Panc1 (cell line): Measurements from ENCODE around the gene NCAPD3. TPM values are rescaled to one million over a fixed set of nuclear protein-coding genes. Genes with fewer than 3 reads are reported as not detected.

Experiments used
- ATAC-seq: fragments of 200-7000 bp; cut with Tn5 transposase; 2 replicates; pipeline ENCODE4 v1.9.1; 2020; ENCODE audit warnings: mild to moderate bottlenecking, moderate library complexity
- BruUV-seq: library from RNA; stranded (reverse); fragments of 400-500 nt; replicated peaks from 2 replicates; lab custom pipeline; 2021; lab: Mats Ljungman, UMichigan
- CTCF ChIA-PET: fragments of 300-600 bp; sonication (Branson Sonifier 250); formaldehyde crosslinking; loops from one replicate; lab custom pipeline; 2022; ENCODE audit warnings: antibody characterized with exemption; lab: Charles Lee
- POLR2A ChIA-PET: fragments of 300-600 bp; sonication (Branson Sonifier 250); formaldehyde crosslinking; loops from one replicate; lab custom pipeline; 2022; ENCODE audit warnings: antibody characterized with exemption; lab: Charles Lee
- DNase-seq: peaks from one replicate; pipeline ENCODE4 v3.0.0-alpha.2; 2010; ENCODE audit warnings: low read depth, low spot score
- H3K27ac ChIP-seq: 2 replicates; pipeline ENCODE4 v1.5.1; 2011; ENCODE audit warnings: mild to moderate bottlenecking, low read length, inconsistent platforms
- H3K27me3 ChIP-seq: fragments of 200-500 bp; sonication (Bioruptor generic); 2 replicates; pipeline ENCODE4 v1.6.0; 2014; ENCODE audit warnings: low read length, inconsistent platforms; ENCODE audit not compliant: control insufficient read depth, insufficient read depth
- H3K36me3 ChIP-seq: fragments of 200-500 bp; sonication (Bioruptor generic); 2 replicates; pipeline ENCODE4 v1.5.1; 2014; ENCODE audit warnings: inconsistent platforms, mild to moderate bottlenecking, low read length, moderate library complexity; ENCODE audit not compliant: control insufficient read depth, insufficient read depth
- H3K4me1 ChIP-seq: 2 replicates; pipeline ENCODE4 v1.5.1; 2011; ENCODE audit warnings: inconsistent platforms, mild to moderate bottlenecking, low read length, moderate library complexity; ENCODE audit not compliant: control insufficient read depth, insufficient read depth
- H3K4me3 ChIP-seq, 2 experiments: 2 replicates each; pipeline ENCODE4 v1.5.1; 2011 to 2012; ENCODE audit warnings: low read depth in 2 of 2, low read length in 2 of 2, mild to moderate bottlenecking in 2 of 2, inconsistent platforms in 1 of 2, moderate library complexity in 1 of 2
- H3K9me3 ChIP-seq: fragments of 200-500 bp; sonication (Bioruptor generic); 2 replicates; pipeline ENCODE4 v1.5.1; 2014; ENCODE audit warnings: low read depth, mild to moderate bottlenecking, inconsistent platforms, low read length, moderate library complexity; ENCODE audit not compliant: control insufficient read depth, insufficient read depth
- CTCF ChIP-seq: fragments of 450-650 bp; IDR thresholded peaks from 2 replicates; pipeline ENCODE4 v1.5.1; 2017; ENCODE audit warnings: mild to moderate bottlenecking
- POLR2AphosphoS5 ChIP-seq: IDR thresholded peaks from 2 replicates; pipeline ENCODE4 v1.6.1; 2012; ENCODE audit warnings: mild to moderate bottlenecking, low read depth, low read length, moderate library complexity
- REST ChIP-seq, 2 experiments: IDR thresholded peaks; 2 replicates each; pipeline ENCODE4 v1.6.1; 2011 to 2012; ENCODE audit warnings: low read depth in 2 of 2, control low read depth in 1 of 2, low read length in 1 of 2, mild to moderate bottlenecking in 1 of 2, moderate library complexity in 1 of 2; ENCODE audit not compliant: insufficient read depth in 1 of 2
- SIN3A ChIP-seq: IDR thresholded peaks from 2 replicates; pipeline ENCODE4 v1.6.1; 2012; ENCODE audit warnings: low read depth, mild to moderate bottlenecking, low read length, moderate library complexity, borderline replicate concordance; ENCODE audit not compliant: insufficient read depth
- TCF7L2 ChIP-seq: IDR thresholded peaks from 2 replicates; pipeline ENCODE4 v1.6.1; 2011; ENCODE audit warnings: mild to moderate bottlenecking, low read depth, low read length, inconsistent platforms
- in situ Hi-C: cut with HindIII; loops from 2 replicates; pipeline ENCODE4 v1.10.0; 2016; ENCODE audit warnings: low sequenced_read_pairs, low pct_unique_long_range_greater_than_20kb
- intact Hi-C: fragments of 100-400 bp; cut with micrococcal nuclease; formaldehyde crosslinking; loops from one replicate; pipeline ENCODE4 v1.10.0; 2022; ENCODE audit not compliant: unreplicated experiment
- total RNA-seq: library from RNA; stranded (reverse); gene quantifications from one replicate; pipeline ENCODE4 v1.2.1, GENCODE V29; 2021; ENCODE audit not compliant: unreplicated experiment

The NCAPD3 gene
- total RNA-seq, 1 experiment from 2014 or later = 75.9 TPM

- no peaks in the 10 kb centered on the region for H3K36me3 ChIP-seq
- in situ Hi-C loops = no loop called here
- BruUV-seq = no TSS peak
- peaks cover under 1% of the 10 kb centered on the region; the same call in 1 of the 2 replicates for H3K9me3 ChIP-seq
- H3K4me3 ChIP-seq = no peak overlapping the region; a peak in 1 of 4 replicates
- H3K4me1 ChIP-seq = 0 out of 2 replicates have a peak, but pooled peaks cover 5% of the 10 kb centered on the region
- ATAC-seq (peak; percentile 62), DNase-seq (no peak)
- intact Hi-C loops = loop anchor here (1.0 to 2.0 kb wide), 2 partner anchors 89 to 213 kb away; no protein-coding TSS in a partner anchor
- no peak for TF ChIP-seq POLR2AphosphoS5
- no peak for TF ChIP-seq SIN3A
- no peak for TF ChIP-seq REST (IDR thresholded peaks at IDR 0.05; ENCODE audit: insufficient read depth in 1 of 2, low read depth in 2 of 2, low read length in 1 of 2)
- TF ChIP-seq TCF7L2 = no peak
- no peak for TF ChIP-seq CTCF
- no peak overlapping the region for H3K27ac ChIP-seq
- H3K27me3 ChIP-seq = no peaks in the 10 kb centered on the region
- ChIA-PET POLR2A (interaction anchor here (0.6 kb wide), 1 partner anchor 40 kb away, joined by 4 read pairs; no protein-coding TSS in a partner anchor), CTCF (interaction anchor here (1.3 to 1.6 kb wide), 2 partner anchors 89 to 212 kb away, joined by 3 to 11 read pairs; no protein-coding TSS in a partner anchor)
Observed at GRCh38 chr11:134139303-134139872, 84.4 kb downstream of the NCAPD3 start.

- Histone ChIP-seq H3K4me3 (no peak overlapping the region), H3K4me1 (0 out of 2 replicates have a peak, but pooled peaks cover 5% of the 10 kb centered on the region), H3K27me3 (no peaks in the 10 kb centered on the region), H3K27ac (no peak overlapping the region), H3K9me3 (peaks cover 9% of the 10 kb centered on the region; the same call in 1 of the 2 replicates), H3K36me3 (no peaks in the 10 kb centered on the region)
- ChIA-PET POLR2A (no interaction called here), CTCF (interaction anchor here (1.6 kb wide), 1 partner anchor 88 kb away, joined by 11 read pairs; no protein-coding TSS in a partner anchor)
- in situ Hi-C loops = no loop called here
- TF ChIP-seq POLR2AphosphoS5 = no peak
- no peak for TF ChIP-seq TCF7L2
- no peak for TF ChIP-seq REST (IDR thresholded peaks at IDR 0.05; ENCODE audit: insufficient read depth in 1 of 2, low read depth in 2 of 2, low read length in 1 of 2)
- TF ChIP-seq SIN3A = no peak
- TF ChIP-seq CTCF = no peak
- intact Hi-C loops = loop anchor here (2.0 kb wide), 1 partner anchor 212 kb away; no protein-coding TSS in a partner anchor
- DNase-seq (no peak), ATAC-seq (no peak)
- BruUV-seq = no TSS peak
Observed at GRCh38 chr11:134138376-134138775, 85.4 kb downstream of the NCAPD3 start.
